Smooth muscle cell (in vitro differentiated cells): ENCODE results near the gene PRPF19. TPM values are rescaled to one million over a fixed set of nuclear protein-coding genes. Genes with fewer than 3 reads are reported as not detected.

Experiments
- DNase-seq: peaks from one replicate; lab custom pipeline; 2025; ENCODE audit not compliant: unreplicated experiment; lab: John Stamatoyannopoulos, UW
- H2AFZ ChIP-seq: fragments of 200-600 bp; sonication (generic); 2 replicates; pipeline ENCODE4 v1.6.0; 2016; ENCODE audit warnings: antibody characterized with exemption, low read depth, mild to moderate bottlenecking
- H3F3A ChIP-seq: fragments of 200-600 bp; sonication (generic); 2 replicates; pipeline ENCODE4 v1.6.0; 2017; ENCODE audit warnings: antibody characterized with exemption, low read depth
- H3K27ac ChIP-seq: fragments of 200-600 bp; sonication (generic); 2 replicates; pipeline ENCODE4 v1.5.1; 2016; ENCODE audit warnings: low read depth, mild to moderate bottlenecking
- H3K27me3 ChIP-seq: fragments of 200-600 bp; sonication (generic); 2 replicates; pipeline ENCODE4 v1.6.1; 2016; ENCODE audit warnings: low read depth, mild to moderate bottlenecking
- H3K36me3 ChIP-seq: fragments of 200-600 bp; sonication (generic); 2 replicates; pipeline ENCODE4 v1.5.1; 2016; ENCODE audit warnings: low read depth
- H3K4me1 ChIP-seq: fragments of 200-600 bp; sonication (generic); 2 replicates; pipeline ENCODE4 v1.5.1; 2016; ENCODE audit warnings: low read depth
- H3K4me2 ChIP-seq: fragments of 200-600 bp; sonication (generic); 2 replicates; pipeline ENCODE4 v1.6.0; 2016; ENCODE audit warnings: mild to moderate bottlenecking
- H3K4me3 ChIP-seq: fragments of 200-600 bp; sonication (generic); 2 replicates; pipeline ENCODE4 v1.5.1; 2016; ENCODE audit warnings: mild to moderate bottlenecking
- H3K79me2 ChIP-seq: fragments of 200-600 bp; sonication (generic); 2 replicates; pipeline ENCODE4 v1.6.0; 2016; ENCODE audit warnings: low read depth, mild to moderate bottlenecking
- H3K9ac ChIP-seq: fragments of 200-600 bp; sonication (generic); 2 replicates; pipeline ENCODE4 v1.6.0; 2016; ENCODE audit warnings: low read depth
- H3K9me3 ChIP-seq: fragments of 200-600 bp; sonication (generic); replicated peaks from 2 replicates; pipeline ENCODE4 v1.5.1; 2016; ENCODE audit warnings: low read depth
- H4K20me1 ChIP-seq: fragments of 200-600 bp; sonication (generic); 2 replicates; pipeline ENCODE4 v1.6.0; 2016; ENCODE audit warnings: low read depth
- WGBS: methylation state at CpG from one replicate; pipeline ENCODE4 v1.1.7; 2016; ENCODE audit warnings: low lambda C conversion rate; 5-methylcytosine and 5-hydroxymethylcytosine counted together
- polyA plus RNA-seq: library from polyadenylated mRNA; unstranded; fragments of >200 nt; fragmentation: Nextera tagmentation; extraction: Ambion mirVana; gene quantifications from 2 replicates; pipeline ENCODE4 v1.2.1, GENCODE V29; 2016
- total RNA-seq: library from RNA; depleted of rRNA; stranded (reverse); fragments of >200 nt; gene quantifications from 2 replicates; pipeline ENCODE4 v1.2.3, GENCODE V29; 2014
- TF ChIP-seq, protein P1 (sequence below): fragments of 200-600 bp; sonication (generic); IDR thresholded peaks from 2 replicates; pipeline ENCODE4 v1.5.1; 2017; ENCODE audit warnings: borderline replicate concordance, mild to moderate bottlenecking, antibody characterized with exemption; ENCODE audit not compliant: insufficient read depth, poor library complexity, severe bottlenecking

Gene PRPF19
- total and polyA plus RNA-seq, 2 experiments from 2014 or later = 10.2 to 33.0 TPM

DNA sequence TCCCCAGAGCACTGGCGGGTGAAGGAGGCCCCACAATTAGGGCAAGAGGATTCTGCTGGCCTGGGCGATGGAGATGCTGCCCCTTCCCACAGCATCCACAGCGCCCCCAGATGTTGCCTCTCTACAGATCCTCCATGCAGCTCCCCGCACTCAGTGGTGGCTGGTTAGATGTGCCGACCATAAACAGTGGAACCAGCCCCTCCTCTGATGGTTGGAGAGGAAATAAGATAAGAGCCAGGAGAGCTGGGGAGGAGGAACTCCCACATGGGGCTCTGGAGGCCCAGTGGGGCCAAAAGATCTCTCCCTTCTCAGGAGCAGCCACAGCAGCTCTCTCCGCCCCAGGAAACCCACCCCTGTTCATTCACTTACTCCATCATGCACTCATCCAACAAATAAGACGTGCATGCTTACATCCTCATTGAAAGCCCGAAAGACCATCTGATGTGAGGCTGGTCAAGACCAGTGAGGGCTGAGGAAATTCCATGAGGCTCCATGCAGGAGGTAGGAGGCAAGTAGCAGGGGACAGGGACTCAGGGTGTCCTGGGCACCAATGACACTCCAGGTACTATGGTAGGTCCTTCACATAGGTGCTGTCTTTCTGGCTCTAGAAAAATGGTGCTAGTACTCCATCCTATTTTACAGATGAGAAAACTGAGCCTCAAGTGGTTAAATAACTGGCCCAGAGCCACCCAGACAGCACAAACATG is 52.1 kb downstream of the PRPF19 start:
- Histone ChIP-seq H3K4me1 (no peaks in the 10 kb centered on the region), H3K27ac (no peak overlapping the region), H3K4me2 (no peak overlapping the region), H3K4me3 (no peak overlapping the region), H3K9ac (no peak overlapping the region), H3K36me3 (no peaks in the 10 kb centered on the region), H3K9me3 (no peaks in the 10 kb centered on the region), H4K20me1 (no peaks in the 10 kb centered on the region), H3K27me3 (peaks cover 5% of the 10 kb centered on the region), H2AFZ (no peak overlapping the region), H3K79me2 (no peaks in the 10 kb centered on the region), H3F3A (no peaks in the 10 kb centered on the region)
- no peak for DNase-seq
- TF ChIP-seq, protein P1, sequence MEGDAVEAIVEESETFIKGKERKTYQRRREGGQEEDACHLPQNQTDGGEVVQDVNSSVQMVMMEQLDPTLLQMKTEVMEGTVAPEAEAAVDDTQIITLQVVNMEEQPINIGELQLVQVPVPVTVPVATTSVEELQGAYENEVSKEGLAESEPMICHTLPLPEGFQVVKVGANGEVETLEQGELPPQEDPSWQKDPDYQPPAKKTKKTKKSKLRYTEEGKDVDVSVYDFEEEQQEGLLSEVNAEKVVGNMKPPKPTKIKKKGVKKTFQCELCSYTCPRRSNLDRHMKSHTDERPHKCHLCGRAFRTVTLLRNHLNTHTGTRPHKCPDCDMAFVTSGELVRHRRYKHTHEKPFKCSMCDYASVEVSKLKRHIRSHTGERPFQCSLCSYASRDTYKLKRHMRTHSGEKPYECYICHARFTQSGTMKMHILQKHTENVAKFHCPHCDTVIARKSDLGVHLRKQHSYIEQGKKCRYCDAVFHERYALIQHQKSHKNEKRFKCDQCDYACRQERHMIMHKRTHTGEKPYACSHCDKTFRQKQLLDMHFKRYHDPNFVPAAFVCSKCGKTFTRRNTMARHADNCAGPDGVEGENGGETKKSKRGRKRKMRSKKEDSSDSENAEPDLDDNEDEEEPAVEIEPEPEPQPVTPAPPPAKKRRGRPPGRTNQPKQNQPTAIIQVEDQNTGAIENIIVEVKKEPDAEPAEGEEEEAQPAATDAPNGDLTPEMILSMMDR = no peak
- 86% methylated on average over 8 of the region's 8 CpGs for WGBS

DNA sequence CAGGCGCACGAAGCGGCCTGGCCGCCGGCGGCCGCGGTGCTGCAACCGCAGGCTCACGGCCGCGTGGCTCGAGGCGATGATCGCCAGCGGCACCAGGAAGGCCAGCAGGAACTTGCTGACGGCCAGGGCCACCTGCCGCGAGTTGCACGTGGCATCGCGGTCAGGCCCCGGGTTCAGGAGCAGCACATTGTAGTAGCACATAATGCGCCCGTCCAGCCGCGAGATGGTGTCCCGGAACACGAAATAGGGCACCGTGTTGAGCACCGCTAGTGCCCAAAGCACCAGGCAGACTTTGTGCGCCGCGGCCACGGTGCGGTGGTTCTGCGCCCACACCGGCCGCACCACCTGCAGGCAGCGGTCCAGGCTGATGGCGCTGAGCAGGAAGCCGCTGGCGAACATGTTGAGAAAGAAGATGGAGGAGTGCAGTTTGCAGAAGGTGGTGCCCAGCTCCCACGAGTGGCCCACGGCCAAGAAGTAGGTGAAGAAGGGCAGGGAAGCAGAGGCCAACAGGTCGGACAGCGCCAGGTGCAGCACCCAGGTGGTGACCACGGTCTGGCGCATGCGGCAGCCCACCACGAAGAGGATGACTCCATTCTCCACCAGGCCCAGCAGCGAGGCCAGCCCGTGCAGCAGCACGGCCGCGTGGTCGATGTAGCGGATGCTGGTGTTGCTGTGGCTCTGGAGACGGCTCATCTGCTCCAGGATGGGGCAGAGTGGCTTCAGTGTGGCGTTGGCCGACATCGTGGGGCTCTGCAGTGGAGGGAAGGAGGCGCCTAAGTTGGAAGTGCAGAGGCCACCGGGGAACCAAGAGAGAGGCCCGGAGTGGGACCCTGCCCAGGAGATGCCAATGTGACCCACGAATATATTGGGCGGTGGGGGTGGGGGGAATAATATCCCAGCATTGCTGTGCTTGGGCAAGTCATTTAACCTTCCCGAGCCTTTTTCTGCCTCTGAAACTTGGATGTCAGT is 53.1 kb downstream of the PRPF19 start:
- 92% methylated on average over 64 of the region's 68 CpGs for WGBS
- no peaks in the 10 kb centered on the region for H3F3A ChIP-seq
- H2AFZ ChIP-seq = no peak overlapping the region
- no peaks in the 10 kb centered on the region for H3K36me3 ChIP-seq
- H4K20me1 ChIP-seq = no peaks in the 10 kb centered on the region
- TF ChIP-seq, protein P1 = no peak
- DNase-seq = no peak
- H3K9me3 ChIP-seq = no peaks in the 10 kb centered on the region
- peaks cover 5% of the 10 kb centered on the region for H3K27me3 ChIP-seq
- no peak overlapping the region for H3K4me3 ChIP-seq
- no peak overlapping the region for H3K9ac ChIP-seq
- no peak overlapping the region for H3K4me2 ChIP-seq
- H3K4me1 ChIP-seq = no peaks in the 10 kb centered on the region
- H3K79me2 ChIP-seq = no peaks in the 10 kb centered on the region
- H3K27ac ChIP-seq = no peak overlapping the region

DNA sequence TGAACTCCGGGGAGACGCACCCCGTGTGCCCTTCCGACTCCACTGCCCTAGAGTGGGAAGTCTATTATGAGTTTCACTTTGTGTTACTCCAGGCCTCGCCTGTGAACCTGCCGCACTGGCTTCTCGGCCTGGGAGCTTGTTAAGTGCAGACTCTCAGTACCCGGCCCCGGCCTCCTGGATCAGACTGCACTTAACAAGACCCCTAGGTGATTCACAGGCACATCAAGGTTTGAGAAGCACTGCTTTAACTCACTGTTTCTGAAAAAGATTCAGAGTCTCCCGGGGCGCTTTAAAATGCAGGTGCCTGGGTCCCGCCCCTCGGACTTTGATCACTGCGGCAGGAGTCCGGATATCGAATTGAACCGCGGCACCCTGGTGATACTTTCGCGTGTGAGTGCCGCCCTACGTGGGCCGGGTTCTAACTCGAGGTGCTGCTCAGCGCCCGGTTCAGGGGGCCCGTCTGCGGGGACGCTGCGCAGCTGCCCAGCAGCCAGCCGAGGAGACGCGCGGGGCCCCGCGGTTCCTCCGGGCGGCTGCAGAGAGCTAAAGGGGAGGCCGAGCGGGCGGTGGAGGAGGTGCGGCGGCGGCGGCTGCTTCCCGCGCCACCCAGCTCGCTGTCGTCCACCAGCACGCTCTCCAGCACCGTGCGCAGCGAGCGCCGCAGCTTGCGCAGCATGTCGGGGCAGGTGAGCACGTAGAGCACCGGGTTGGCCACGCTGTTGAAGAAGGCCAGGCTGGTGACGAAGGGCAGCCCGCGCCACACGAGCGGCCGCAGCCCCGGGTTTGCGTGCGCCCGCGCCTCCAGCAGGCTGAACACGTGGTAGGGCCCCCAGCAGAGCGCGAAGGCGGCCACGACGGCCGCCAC is 54.0 kb downstream of the PRPF19 start:
- H3K36me3 ChIP-seq = no peaks in the 10 kb centered on the region
- no peak overlapping the region for H3K9ac ChIP-seq
- no peaks in the 10 kb centered on the region for H4K20me1 ChIP-seq
- H3K79me2 ChIP-seq = no peaks in the 10 kb centered on the region
- no peak for DNase-seq
- H3K27ac ChIP-seq = no peak overlapping the region
- H3K4me3 ChIP-seq = peak overlapping the region; percentile 30
- H2AFZ ChIP-seq = no peak overlapping the region
- H3K27me3 ChIP-seq = peaks cover 5% of the 10 kb centered on the region
- H3K4me2 ChIP-seq = no peak overlapping the region
- TF ChIP-seq, protein P1 = no peak
- WGBS = 42% methylated on average over 73 of the region's 78 CpGs
- no peaks in the 10 kb centered on the region for H3F3A ChIP-seq
- no peaks in the 10 kb centered on the region for H3K4me1 ChIP-seq
- H3K9me3 ChIP-seq = no peaks in the 10 kb centered on the region
